ENCODE results near the gene TRIM25. TPM values are rescaled to one million over a fixed set of nuclear protein-coding genes. Genes with fewer than 3 reads are reported as not detected.

TRIM25 gene
- total RNA-seq = 10 to 100 TPM; 36.2 to 73.6 (median 41.2) TPM

GRCh38 chr17:56913867-56914580 is at the start of gene TRIM25:
Gene TRIM25 (minus strand): TSS chr17:56914049. CDS start chr17:56913988, 61 bp downstream.
- TF ChIP-seq CTCF (IDR thresholded peaks at IDR 0.05; ENCODE audit: low read depth) = no peak

GRCh38 chr17:56960596-56961538 is 47.0 kb upstream of the TRIM25 start, which contains the start of gene COIL:
Gene COIL (minus strand): TSS chr17:56961050. CDS start chr17:56961019, 31 bp downstream.
- TF ChIP-seq CTCF (IDR thresholded peaks at IDR 0.05; ENCODE audit: low read depth) = no peak

- TF ChIP-seq CTCF (IDR thresholded peaks at IDR 0.05; ENCODE audit: low read depth) = no peak
These were observed 43.1 kb upstream of the TRIM25 start for GRCh38 chr17:56956992-56957391.

- no peak for TF ChIP-seq CTCF (IDR thresholded peaks at IDR 0.05; ENCODE audit: low read depth)
These were observed 35.7 kb upstream of the TRIM25 start for GRCh38 chr17:56949595-56949994.

- TF ChIP-seq CTCF (IDR thresholded peaks at IDR 0.05; ENCODE audit: low read depth) = no peak
These were observed 34.6 kb upstream of the TRIM25 start for GRCh38 chr17:56948491-56948890.

- no peak for TF ChIP-seq CTCF (IDR thresholded peaks at IDR 0.05; ENCODE audit: low read depth)
These were observed 33.9 kb upstream of the TRIM25 start for GRCh38 chr17:56947741-56948140.

- TF ChIP-seq CTCF (IDR thresholded peaks at IDR 0.05; ENCODE audit: low read depth) = no peak
These were observed 32.2 kb upstream of the TRIM25 start for GRCh38 chr17:56945938-56946505.
